HepG2 (cell line): ENCODE data around the gene BLOC1S4. TPM values are rescaled to one million over a fixed set of nuclear protein-coding genes. Genes with fewer than 3 reads are reported as not detected.

Source experiments
- BRCA1 ChIP-seq: sonication (generic); formaldehyde crosslinking; IDR thresholded peaks from 2 replicates; pipeline ENCODE4 v1.4.0; 2020; ENCODE audit warnings: missing genetic modification reagents
- JUN ChIP-seq: sonication (generic); formaldehyde crosslinking; IDR thresholded peaks from 2 replicates; pipeline ENCODE4 v1.4.0; 2020; ENCODE audit warnings: mild to moderate bottlenecking, missing genetic modification reagents
- PAF1 ChIP-seq: IDR thresholded peaks from 2 replicates; pipeline ENCODE4 v1.6.1; 2016; ENCODE audit warnings: missing genetic modification reagents, missing compliant biosample characterization
- PCBP2 ChIP-seq: fragments of 200-400 bp; formaldehyde crosslinking; optimal IDR thresholded peaks from 2 replicates; pipeline ENCODE3; 2018; ENCODE audit warnings: low read length, low read depth; ENCODE audit not compliant: poor library complexity, severe bottlenecking
- RAD21 ChIP-seq: fragments of 450-650 bp; formaldehyde crosslinking; IDR thresholded peaks from 2 replicates; pipeline ENCODE4 v1.5.0; 2020; ENCODE audit warnings: mild to moderate bottlenecking
- RBAK ChIP-seq: sonication (generic); formaldehyde crosslinking; IDR thresholded peaks from 2 replicates; pipeline ENCODE4 v1.5.1; 2020; ENCODE audit warnings: mild to moderate bottlenecking, missing genetic modification reagents
- ZFP41 ChIP-seq: sonication (generic); formaldehyde crosslinking; IDR thresholded peaks from 2 replicates; pipeline ENCODE4 v1.4.0; 2020; ENCODE audit warnings: mild to moderate bottlenecking, missing genetic modification reagents, borderline replicate concordance
- ZSCAN29 ChIP-seq: sonication (generic); formaldehyde crosslinking; conservative IDR thresholded peaks from 2 replicates; pipeline ENCODE4 v1.4.0; 2020; ENCODE audit warnings: mild to moderate bottlenecking, missing genetic modification reagents
- polyA plus RNA-seq, 8 experiments: library from polyadenylated mRNA; depleted of rRNA in 3 of 8; stranded (reverse) in 7 of 8; unstranded in 1 of 8; fragments of >200 nt; fragmentation: Illumina TruSeq in 4 of 8; extraction: Trizol in 4 of 8; gene quantifications; 2 replicates each; pipeline versions ENCODE4 v1.2.1 to v1.2.3, GENCODE V29; 2011 to 2016; ENCODE audit warnings: low read depth in 4 of 8, missing spikeins in 1 of 8, mixed read lengths in 1 of 8; ENCODE audit not compliant: insufficient read depth in 1 of 8
- total RNA-seq, 5 experiments: library from RNA; depleted of rRNA; stranded (reverse); fragments of >200 nt; fragmentation: Illumina TruSeq; extraction: Trizol; gene quantifications; 2 replicates each; pipeline ENCODE4 v1.2.3, GENCODE V29; 2016; ENCODE audit warnings: low read depth in 1 of 5
- TF ChIP-seq, protein P1 (sequence below): sonication (generic); formaldehyde crosslinking; IDR thresholded peaks from 2 replicates; pipeline ENCODE4 v1.4.0; 2020; ENCODE audit warnings: missing genetic modification reagents, borderline replicate concordance
- TF ChIP-seq, protein P2 (sequence below): sonication (generic); formaldehyde crosslinking; IDR thresholded peaks from 2 replicates; pipeline ENCODE4 v1.5.0; 2020; ENCODE audit warnings: mild to moderate bottlenecking, missing genetic modification reagents, borderline replicate concordance
- TF ChIP-seq, protein P3 (sequence below): sonication (generic); formaldehyde crosslinking; IDR thresholded peaks from 2 replicates; pipeline ENCODE4 v1.8.0; 2022; ENCODE audit warnings: missing genetic modification reagents, mild to moderate bottlenecking, inconsistent platforms, borderline replicate concordance
- TF ChIP-seq, protein P4 (sequence below): sonication (generic); formaldehyde crosslinking; conservative IDR thresholded peaks from 2 replicates; pipeline ENCODE4 v1.4.0; 2020; ENCODE audit warnings: missing genetic modification reagents
- TF ChIP-seq, protein P5 (sequence below): sonication (generic); formaldehyde crosslinking; IDR thresholded peaks from 2 replicates; pipeline ENCODE4 v1.4.0; 2020; ENCODE audit warnings: mild to moderate bottlenecking, missing genetic modification reagents
- TF ChIP-seq, protein P6 (sequence below): sonication (generic); formaldehyde crosslinking; IDR thresholded peaks from 2 replicates; pipeline ENCODE4 v1.9.0; 2021; ENCODE audit warnings: missing genetic modification reagents, borderline replicate concordance

The BLOC1S4 gene
- total and polyA plus RNA-seq, 2 of the 13 experiments (the other 11 are each of a cell fraction or from before 2014, with no cell fraction given) = 15.5 to 20.9 TPM

DNA sequence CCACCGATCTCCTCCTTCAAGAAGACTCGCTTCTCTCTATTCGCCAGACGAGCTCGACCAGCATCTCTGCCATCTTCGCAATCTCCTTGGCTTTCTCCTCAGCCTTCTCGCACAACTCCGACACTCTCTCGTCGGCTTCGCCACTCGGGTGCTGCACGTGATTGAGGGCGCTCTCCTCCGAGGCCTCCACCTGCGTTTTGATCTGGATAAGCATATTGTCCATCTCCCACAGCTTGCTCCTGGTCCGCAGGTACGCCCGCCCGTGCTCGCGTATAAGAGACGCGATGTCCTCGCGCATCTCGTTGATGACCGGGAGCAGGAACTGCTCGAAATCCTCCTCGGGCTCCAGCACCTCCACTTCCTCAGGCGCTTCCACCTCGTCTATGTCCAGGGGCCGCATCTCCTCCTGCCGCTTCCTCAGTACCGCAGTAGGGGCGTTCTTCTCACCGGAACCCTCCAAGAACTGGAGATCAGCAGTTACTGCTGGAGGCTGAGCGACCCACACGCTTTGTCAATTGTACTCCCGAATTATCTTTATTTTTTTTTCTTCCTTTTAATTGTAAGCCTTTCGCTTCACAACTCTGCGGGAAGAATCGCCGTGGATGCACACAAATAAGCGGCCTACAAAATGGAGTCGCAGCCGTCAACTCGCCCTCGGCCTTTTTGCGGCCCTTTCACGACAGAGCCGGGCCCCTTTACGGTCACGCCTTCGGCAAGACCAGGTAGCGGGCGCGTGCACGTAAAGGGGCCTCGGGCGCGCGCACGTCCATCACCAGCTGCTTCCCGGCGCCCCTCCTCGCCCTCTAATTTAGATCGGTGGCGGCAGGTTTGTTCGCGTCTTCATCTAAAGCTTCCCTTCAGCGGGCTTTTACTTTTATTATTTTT is 6.5 kb upstream of the BLOC1S4 start, which contains the start of gene MRFAP1L1 (continued):
- TF ChIP-seq, protein P1, sequence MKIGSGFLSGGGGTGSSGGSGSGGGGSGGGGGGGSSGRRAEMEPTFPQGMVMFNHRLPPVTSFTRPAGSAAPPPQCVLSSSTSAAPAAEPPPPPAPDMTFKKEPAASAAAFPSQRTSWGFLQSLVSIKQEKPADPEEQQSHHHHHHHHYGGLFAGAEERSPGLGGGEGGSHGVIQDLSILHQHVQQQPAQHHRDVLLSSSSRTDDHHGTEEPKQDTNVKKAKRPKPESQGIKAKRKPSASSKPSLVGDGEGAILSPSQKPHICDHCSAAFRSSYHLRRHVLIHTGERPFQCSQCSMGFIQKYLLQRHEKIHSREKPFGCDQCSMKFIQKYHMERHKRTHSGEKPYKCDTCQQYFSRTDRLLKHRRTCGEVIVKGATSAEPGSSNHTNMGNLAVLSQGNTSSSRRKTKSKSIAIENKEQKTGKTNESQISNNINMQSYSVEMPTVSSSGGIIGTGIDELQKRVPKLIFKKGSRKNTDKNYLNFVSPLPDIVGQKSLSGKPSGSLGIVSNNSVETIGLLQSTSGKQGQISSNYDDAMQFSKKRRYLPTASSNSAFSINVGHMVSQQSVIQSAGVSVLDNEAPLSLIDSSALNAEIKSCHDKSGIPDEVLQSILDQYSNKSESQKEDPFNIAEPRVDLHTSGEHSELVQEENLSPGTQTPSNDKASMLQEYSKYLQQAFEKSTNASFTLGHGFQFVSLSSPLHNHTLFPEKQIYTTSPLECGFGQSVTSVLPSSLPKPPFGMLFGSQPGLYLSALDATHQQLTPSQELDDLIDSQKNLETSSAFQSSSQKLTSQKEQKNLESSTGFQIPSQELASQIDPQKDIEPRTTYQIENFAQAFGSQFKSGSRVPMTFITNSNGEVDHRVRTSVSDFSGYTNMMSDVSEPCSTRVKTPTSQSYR (CRISPR knock-in tag) = no peak
- TF ChIP-seq ZFP41 (CRISPR knock-in tag) = no peak
- no peak for TF ChIP-seq BRCA1
- TF ChIP-seq PCBP2 = no peak
- TF ChIP-seq PAF1 (CRISPR knock-in tag) = no peak
- TF ChIP-seq RAD21 = no peak
- TF ChIP-seq, protein P2, sequence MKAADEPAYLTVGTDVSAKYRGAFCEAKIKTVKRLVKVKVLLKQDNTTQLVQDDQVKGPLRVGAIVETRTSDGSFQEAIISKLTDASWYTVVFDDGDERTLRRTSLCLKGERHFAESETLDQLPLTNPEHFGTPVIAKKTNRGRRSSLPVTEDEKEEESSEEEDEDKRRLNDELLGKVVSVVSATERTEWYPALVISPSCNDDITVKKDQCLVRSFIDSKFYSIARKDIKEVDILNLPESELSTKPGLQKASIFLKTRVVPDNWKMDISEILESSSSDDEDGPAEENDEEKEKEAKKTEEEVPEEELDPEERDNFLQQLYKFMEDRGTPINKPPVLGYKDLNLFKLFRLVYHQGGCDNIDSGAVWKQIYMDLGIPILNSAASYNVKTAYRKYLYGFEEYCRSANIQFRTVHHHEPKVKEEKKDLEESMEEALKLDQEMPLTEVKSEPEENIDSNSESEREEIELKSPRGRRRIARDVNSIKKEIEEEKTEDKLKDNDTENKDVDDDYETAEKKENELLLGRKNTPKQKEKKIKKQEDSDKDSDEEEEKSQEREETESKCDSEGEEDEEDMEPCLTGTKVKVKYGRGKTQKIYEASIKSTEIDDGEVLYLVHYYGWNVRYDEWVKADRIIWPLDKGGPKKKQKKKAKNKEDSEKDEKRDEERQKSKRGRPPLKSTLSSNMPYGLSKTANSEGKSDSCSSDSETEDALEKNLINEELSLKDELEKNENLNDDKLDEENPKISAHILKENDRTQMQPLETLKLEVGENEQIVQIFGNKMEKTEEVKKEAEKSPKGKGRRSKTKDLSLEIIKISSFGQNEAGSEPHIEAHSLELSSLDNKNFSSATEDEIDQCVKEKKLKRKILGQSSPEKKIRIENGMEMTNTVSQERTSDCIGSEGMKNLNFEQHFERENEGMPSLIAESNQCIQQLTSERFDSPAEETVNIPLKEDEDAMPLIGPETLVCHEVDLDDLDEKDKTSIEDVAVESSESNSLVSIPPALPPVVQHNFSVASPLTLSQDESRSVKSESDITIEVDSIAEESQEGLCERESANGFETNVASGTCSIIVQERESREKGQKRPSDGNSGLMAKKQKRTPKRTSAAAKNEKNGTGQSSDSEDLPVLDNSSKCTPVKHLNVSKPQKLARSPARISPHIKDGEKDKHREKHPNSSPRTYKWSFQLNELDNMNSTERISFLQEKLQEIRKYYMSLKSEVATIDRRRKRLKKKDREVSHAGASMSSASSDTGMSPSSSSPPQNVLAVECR = peak; percentile 65
- TF ChIP-seq, protein P3, sequence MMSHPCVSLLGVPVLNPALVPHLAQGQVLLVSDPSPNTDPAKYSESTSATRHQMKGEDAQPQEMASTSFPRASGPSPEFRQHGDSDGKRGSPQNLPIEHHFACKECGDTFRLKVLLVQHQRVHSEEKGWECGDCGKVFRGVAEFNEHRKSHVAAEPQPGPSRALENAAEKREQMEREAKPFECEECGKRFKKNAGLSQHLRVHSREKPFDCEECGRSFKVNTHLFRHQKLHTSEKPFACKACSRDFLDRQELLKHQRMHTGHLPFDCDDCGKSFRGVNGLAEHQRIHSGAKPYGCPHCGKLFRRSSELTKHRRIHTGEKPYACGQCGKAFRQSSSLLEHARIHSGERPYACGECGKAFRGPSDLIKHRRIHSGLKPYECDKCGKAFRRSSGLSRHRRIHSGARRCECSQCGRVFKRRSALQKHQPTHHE = no peak
- no peak for TF ChIP-seq ZSCAN29
- no peak for TF ChIP-seq RBAK (CRISPR knock-in tag)
- TF ChIP-seq, protein P4, sequence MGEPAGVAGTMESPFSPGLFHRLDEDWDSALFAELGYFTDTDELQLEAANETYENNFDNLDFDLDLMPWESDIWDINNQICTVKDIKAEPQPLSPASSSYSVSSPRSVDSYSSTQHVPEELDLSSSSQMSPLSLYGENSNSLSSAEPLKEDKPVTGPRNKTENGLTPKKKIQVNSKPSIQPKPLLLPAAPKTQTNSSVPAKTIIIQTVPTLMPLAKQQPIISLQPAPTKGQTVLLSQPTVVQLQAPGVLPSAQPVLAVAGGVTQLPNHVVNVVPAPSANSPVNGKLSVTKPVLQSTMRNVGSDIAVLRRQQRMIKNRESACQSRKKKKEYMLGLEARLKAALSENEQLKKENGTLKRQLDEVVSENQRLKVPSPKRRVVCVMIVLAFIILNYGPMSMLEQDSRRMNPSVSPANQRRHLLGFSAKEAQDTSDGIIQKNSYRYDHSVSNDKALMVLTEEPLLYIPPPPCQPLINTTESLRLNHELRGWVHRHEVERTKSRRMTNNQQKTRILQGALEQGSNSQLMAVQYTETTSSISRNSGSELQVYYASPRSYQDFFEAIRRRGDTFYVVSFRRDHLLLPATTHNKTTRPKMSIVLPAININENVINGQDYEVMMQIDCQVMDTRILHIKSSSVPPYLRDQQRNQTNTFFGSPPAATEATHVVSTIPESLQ (CRISPR knock-in tag) = no peak
- TF ChIP-seq, protein P5, sequence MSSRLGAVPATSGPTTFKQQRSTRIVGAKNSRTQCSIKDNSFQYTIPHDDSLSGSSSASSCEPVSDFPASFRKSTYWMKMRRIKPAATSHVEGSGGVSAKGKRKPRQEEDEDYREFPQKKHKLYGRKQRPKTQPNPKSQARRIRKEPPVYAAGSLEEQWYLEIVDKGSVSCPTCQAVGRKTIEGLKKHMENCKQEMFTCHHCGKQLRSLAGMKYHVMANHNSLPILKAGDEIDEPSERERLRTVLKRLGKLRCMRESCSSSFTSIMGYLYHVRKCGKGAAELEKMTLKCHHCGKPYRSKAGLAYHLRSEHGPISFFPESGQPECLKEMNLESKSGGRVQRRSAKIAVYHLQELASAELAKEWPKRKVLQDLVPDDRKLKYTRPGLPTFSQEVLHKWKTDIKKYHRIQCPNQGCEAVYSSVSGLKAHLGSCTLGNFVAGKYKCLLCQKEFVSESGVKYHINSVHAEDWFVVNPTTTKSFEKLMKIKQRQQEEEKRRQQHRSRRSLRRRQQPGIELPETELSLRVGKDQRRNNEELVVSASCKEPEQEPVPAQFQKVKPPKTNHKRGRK (CRISPR knock-in tag) = no peak
- TF ChIP-seq, protein P6, sequence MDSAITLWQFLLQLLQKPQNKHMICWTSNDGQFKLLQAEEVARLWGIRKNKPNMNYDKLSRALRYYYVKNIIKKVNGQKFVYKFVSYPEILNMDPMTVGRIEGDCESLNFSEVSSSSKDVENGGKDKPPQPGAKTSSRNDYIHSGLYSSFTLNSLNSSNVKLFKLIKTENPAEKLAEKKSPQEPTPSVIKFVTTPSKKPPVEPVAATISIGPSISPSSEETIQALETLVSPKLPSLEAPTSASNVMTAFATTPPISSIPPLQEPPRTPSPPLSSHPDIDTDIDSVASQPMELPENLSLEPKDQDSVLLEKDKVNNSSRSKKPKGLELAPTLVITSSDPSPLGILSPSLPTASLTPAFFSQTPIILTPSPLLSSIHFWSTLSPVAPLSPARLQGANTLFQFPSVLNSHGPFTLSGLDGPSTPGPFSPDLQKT = no peak
- no peak for TF ChIP-seq JUN (CRISPR knock-in tag)
